ENCODE data around the gene GOLGA7B.

DNA sequence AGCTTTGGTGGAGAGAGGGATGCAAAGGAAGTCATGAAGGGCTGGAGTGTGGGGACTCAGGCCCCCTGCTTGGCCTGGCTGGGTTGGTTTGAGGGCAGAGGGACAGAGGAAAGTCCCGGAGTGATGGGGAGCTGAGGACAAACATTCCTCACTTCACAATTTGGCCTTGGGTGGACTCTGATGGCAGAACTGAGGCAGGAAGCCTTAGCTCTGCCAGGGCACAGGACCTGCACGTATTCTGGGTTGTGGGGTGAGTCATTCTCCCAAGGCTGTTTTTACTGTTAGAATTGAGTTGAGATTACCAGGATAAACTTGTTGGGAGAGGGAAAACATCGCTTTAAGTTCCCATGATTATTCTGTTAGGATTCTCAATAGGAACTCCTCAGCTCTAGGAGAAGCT is 2.6 kb downstream of the GOLGA7B start:
- TF ChIP-seq, protein P1, sequence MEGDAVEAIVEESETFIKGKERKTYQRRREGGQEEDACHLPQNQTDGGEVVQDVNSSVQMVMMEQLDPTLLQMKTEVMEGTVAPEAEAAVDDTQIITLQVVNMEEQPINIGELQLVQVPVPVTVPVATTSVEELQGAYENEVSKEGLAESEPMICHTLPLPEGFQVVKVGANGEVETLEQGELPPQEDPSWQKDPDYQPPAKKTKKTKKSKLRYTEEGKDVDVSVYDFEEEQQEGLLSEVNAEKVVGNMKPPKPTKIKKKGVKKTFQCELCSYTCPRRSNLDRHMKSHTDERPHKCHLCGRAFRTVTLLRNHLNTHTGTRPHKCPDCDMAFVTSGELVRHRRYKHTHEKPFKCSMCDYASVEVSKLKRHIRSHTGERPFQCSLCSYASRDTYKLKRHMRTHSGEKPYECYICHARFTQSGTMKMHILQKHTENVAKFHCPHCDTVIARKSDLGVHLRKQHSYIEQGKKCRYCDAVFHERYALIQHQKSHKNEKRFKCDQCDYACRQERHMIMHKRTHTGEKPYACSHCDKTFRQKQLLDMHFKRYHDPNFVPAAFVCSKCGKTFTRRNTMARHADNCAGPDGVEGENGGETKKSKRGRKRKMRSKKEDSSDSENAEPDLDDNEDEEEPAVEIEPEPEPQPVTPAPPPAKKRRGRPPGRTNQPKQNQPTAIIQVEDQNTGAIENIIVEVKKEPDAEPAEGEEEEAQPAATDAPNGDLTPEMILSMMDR (IDR thresholded peaks at IDR 0.05) = no peak
- no peak for TF ChIP-seq POLR2A (IDR thresholded peaks at IDR 0.05)
